ENCODE results near the gene PCDHB9. TPM values are rescaled to one million over a fixed set of nuclear protein-coding genes. Genes with fewer than 3 reads are reported as not detected.
"Not testable (repeated sequence)": the region's sequence is repeated elsewhere in the genome, so short reads cannot be mapped to it uniquely, and the experiment has no call there.

PCDHB9 gene
- total RNA-seq, 1 donor from 2014 or later = not detected

DNA sequence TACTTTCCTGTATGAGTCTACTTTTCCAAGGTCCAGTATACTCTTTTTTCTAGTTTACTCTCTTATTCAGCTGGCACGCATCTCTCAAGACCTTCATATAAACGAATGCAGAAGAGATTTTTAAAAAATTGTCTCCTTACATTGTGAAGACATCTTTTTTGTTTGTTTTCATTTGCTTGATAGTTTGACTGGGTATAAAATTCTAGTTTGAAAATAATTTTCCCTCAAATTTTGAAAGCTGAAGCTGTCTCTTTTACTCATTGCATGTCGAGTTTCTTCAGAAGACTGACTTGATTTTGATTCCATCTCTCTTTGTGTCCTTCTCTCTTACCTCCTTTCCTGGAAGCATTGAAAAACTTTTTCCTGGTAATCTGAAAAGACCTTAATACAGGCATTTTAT, 9.4 kb downstream of the PCDHB9 start:
- no peak overlapping the region for H3K4me3 ChIP-seq (ENCODE audit: low read depth, low read length)
- DNase-seq (ENCODE audit: low read depth) (no peak), FAIRE-seq (no peak)
- no peaks in the 10 kb centered on the region for H3K27me3 ChIP-seq (ENCODE audit: control insufficient read depth, insufficient read depth, low read length)
- no peaks in the 10 kb centered on the region for H3K36me3 ChIP-seq (ENCODE audit: control insufficient read depth, insufficient read depth, low read length)
- no peak for TF ChIP-seq CTCF (IDR thresholded peaks at IDR 0.05; ENCODE audit: insufficient read depth, low read length, severe bottlenecking)

DNA sequence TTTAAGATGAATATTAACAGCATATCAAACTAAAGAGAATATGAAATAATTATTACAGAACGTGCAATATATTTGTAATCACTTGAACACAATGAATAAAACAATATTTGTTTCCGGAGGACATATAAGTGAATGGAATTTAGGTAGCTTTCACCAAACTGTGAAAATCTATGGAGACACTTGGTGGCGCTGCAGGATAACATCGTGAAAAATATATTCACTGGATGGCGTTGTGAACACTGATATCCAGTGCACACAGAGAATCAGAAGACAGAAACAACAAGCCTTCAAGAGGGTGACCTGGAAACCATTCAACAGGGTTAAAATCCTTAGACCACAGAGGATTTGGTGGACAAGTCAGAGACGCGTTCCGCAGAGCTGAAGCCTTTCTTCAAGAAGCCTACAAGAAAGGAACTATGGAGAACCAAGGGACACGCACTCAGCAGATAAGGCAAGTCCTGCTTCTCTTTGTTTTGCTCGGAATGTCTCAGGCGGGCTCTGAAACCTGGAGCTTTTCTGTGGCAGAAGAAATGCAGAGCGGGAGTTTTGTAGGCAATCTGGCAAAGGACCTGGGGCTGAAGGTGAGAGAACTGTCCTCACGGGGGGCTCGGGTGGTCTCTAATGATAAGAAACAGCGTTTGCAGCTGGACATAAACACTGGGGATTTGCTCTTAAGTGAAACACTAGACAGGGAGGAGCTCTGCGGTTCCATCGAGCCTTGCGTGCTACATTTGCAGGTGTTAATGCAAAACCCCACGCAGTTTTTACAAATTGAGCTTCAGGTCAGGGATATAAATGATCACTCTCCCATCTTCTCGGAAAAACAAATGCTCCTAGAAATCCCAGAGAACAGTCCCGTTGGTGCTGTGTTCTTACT, 12.6 kb downstream of the PCDHB9 start, which contains the start of gene PCDHB11:
Gene PCDHB11, plus strand, starts transcription at position 269 of the 877 bp plus-strand sequence. Its CDS starts 148 bp downstream, at position 417.
- no peaks in the 10 kb centered on the region for H3K36me3 ChIP-seq (ENCODE audit: control insufficient read depth, insufficient read depth, low read length)
- DNase-seq (ENCODE audit: low read depth) = no peak
- no peak for TF ChIP-seq CTCF (IDR thresholded peaks at IDR 0.05; ENCODE audit: insufficient read depth, low read length, severe bottlenecking)
- no peaks in the 10 kb centered on the region for H3K27me3 ChIP-seq (ENCODE audit: control insufficient read depth, insufficient read depth, low read length)
- H3K4me3 ChIP-seq (ENCODE audit: low read depth, low read length) = peak within 1 kb of the TSS; percentile 2
- no peak for FAIRE-seq

GRCh38 chr5:141201126-141201525, 14.2 kb downstream of the PCDHB9 start:
- not testable (repeated sequence) for DNase-seq (ENCODE audit: low read depth); H3K27me3 ChIP-seq (ENCODE audit: control insufficient read depth, insufficient read depth, low read length); H3K4me3 ChIP-seq (ENCODE audit: low read depth, low read length); H3K36me3 ChIP-seq (ENCODE audit: control insufficient read depth, insufficient read depth, low read length); FAIRE-seq

GRCh38 chr5:141201646-141202045, 14.7 kb downstream of the PCDHB9 start:
- not testable (repeated sequence) for DNase-seq (ENCODE audit: low read depth); H3K36me3 ChIP-seq (ENCODE audit: control insufficient read depth, insufficient read depth, low read length); H3K4me3 ChIP-seq (ENCODE audit: low read depth, low read length); FAIRE-seq; H3K27me3 ChIP-seq (ENCODE audit: control insufficient read depth, insufficient read depth, low read length)

GRCh38 chr5:141208478-141208877, 21.5 kb downstream of the PCDHB9 start, which contains the start of gene PCDHB12:
TSS of gene PCDHB12 (plus strand) at chr5:141208719. CDS start at chr5:141208908, 189 bp downstream.
- DNase-seq (ENCODE audit: low read depth) (no peak), FAIRE-seq (no peak)
- Histone ChIP-seq H3K4me3 (ENCODE audit: low read depth, low read length) (no peak within 1 kb of the TSS), H3K36me3 (ENCODE audit: control insufficient read depth, insufficient read depth, low read length) (no peaks in the 10 kb centered on the region), H3K27me3 (ENCODE audit: control insufficient read depth, insufficient read depth, low read length) (no peaks in the 10 kb centered on the region)
- TF ChIP-seq CTCF (IDR thresholded peaks at IDR 0.05; ENCODE audit: insufficient read depth, low read length, severe bottlenecking) = no peak

DNA sequence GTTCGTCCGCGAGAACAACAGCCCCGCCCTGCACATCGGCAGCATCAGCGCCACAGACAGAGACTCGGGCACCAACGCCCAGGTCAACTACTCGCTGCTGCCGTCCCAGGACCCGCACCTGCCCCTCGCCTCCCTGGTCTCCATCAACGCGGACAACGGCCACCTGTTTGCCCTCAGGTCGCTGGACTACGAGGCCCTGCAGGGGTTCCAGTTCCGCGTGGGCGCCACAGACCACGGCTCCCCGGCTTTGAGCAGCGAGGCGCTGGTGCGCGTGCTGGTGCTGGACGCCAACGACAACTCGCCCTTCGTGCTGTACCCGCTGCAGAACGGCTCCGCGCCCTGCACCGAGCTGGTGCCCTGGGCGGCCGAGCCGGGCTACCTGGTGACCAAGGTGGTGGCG, 23.3 kb downstream of the PCDHB9 start:
- not testable (repeated sequence) for H3K27me3 ChIP-seq (ENCODE audit: control insufficient read depth, insufficient read depth, low read length); FAIRE-seq; DNase-seq (ENCODE audit: low read depth); H3K4me3 ChIP-seq (ENCODE audit: low read depth, low read length); H3K36me3 ChIP-seq (ENCODE audit: control insufficient read depth, insufficient read depth, low read length)

DNA sequence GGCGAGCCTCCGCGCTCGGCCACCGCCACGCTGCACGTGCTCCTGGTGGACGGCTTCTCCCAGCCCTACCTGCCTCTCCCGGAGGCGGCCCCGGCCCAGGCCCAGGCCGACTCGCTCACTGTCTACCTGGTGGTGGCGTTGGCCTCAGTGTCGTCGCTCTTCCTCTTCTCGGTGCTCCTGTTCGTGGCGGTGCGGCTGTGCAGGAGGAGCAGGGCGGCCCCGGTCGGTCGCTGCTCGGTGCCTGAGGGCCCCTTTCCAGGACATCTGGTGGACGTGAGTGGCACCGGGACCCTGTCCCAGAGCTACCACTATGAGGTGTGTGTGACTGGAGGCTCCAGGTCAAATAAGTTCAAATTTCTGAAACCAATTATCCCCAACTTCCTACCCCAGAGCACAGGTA, 23.9 kb downstream of the PCDHB9 start:
- not testable (repeated sequence) for FAIRE-seq; DNase-seq (ENCODE audit: low read depth); H3K36me3 ChIP-seq (ENCODE audit: control insufficient read depth, insufficient read depth, low read length); H3K27me3 ChIP-seq (ENCODE audit: control insufficient read depth, insufficient read depth, low read length); H3K4me3 ChIP-seq (ENCODE audit: low read depth, low read length)

Measured in bronchial epithelial cell (primary cell).